SU-DHL-6 (cell line): Measurements from ENCODE around the gene PDPN.

Experiments used
- H2AFZ ChIP-seq: fragments of 200-600 bp; sonication (generic); 2 replicates; pipeline ENCODE4 v1.6.1; 2014; ENCODE audit warnings: low read depth, mild to moderate bottlenecking, moderate library complexity, mixed read lengths, antibody characterized with exemption, low read length; ENCODE audit not compliant: severe bottlenecking
- H3F3A ChIP-seq: fragments of 200-600 bp; shearing (Covaris generic); 2 replicates; pipeline ENCODE4 v1.6.0; 2016; ENCODE audit warnings: antibody characterized with exemption, mild to moderate bottlenecking; ENCODE audit not compliant: insufficient read depth
- H3K27ac ChIP-seq: fragments of 200-600 bp; sonication (generic); 2 replicates; pipeline ENCODE4 v1.5.1; 2016; ENCODE audit warnings: low read depth, mild to moderate bottlenecking, low read length, moderate library complexity, mixed read lengths
- H3K27me3 ChIP-seq: fragments of 200-600 bp; sonication (generic), shearing (Covaris generic); 2 replicates; pipeline ENCODE4 v1.6.0; 2014; ENCODE audit warnings: mild to moderate bottlenecking, low read length
- H3K36me3 ChIP-seq: fragments of 200-600 bp; sonication (generic); 2 replicates; pipeline ENCODE4 v1.6.1; 2014; ENCODE audit warnings: mild to moderate bottlenecking, low read length, mixed read lengths
- H3K4me2 ChIP-seq: fragments of 300-600, 200-600 bp; shearing (Covaris generic), sonication (generic); 2 replicates; pipeline ENCODE4 v1.6.0; 2014; ENCODE audit warnings: low read length, low read depth, mild to moderate bottlenecking; ENCODE audit not compliant: poor library complexity, severe bottlenecking
- H3K4me3 ChIP-seq: fragments of 200-600 bp; sonication (generic); 2 replicates; pipeline ENCODE4 v1.5.1; 2014; ENCODE audit warnings: antibody characterized with exemption, low read length, mild to moderate bottlenecking, mixed read lengths; ENCODE audit not compliant: insufficient read depth, poor library complexity, severe bottlenecking
- H3K79me2 ChIP-seq: fragments of 200-600 bp; sonication (generic); 2 replicates; pipeline ENCODE4 v1.6.1; 2014; ENCODE audit warnings: mild to moderate bottlenecking, low read length, moderate library complexity; ENCODE audit not compliant: insufficient read depth
- H3K9ac ChIP-seq: fragments of 200-600 bp; sonication (generic); 2 replicates; pipeline ENCODE4 v1.7.0; 2014; ENCODE audit warnings: mild to moderate bottlenecking, low read length
- H3K9me2 ChIP-seq: fragments of 200-600 bp; sonication (generic); replicated peaks from 2 replicates; pipeline ENCODE4 v1.6.1; 2014; ENCODE audit warnings: low read length; ENCODE audit not compliant: insufficient read depth
- H3K9me3 ChIP-seq: fragments of 200-600 bp; sonication (generic); 2 replicates; pipeline ENCODE4 v1.6.1; 2014; ENCODE audit warnings: low read length, mixed read lengths; ENCODE audit not compliant: insufficient read depth
- H4K20me1 ChIP-seq: fragments of 200-600 bp; sonication (generic); 2 replicates; pipeline ENCODE4 v1.6.1; 2014; ENCODE audit warnings: low read depth, mild to moderate bottlenecking, antibody characterized with exemption, low read length, moderate library complexity, mixed read lengths
- CTCF ChIP-seq: fragments of 200-600 bp; sonication (generic); IDR thresholded peaks from one replicate; pipeline ENCODE4 v1.5.1; 2017; ENCODE audit warnings: antibody characterized with exemption, mild to moderate bottlenecking, low read length, moderate library complexity; ENCODE audit not compliant: insufficient read depth, poor library complexity, severe bottlenecking
- EZH2phosphoT487 ChIP-seq: fragments of 200-600 bp; sonication (generic), shearing (Covaris generic); conservative IDR thresholded peaks from 2 replicates; pipeline ENCODE4 v1.6.1; 2018; ENCODE audit warnings: mild to moderate bottlenecking, antibody characterized with exemption, low read length, moderate library complexity, mixed read lengths

Gene PDPN

GRCh38 chr1:13583595-13583965 lies at the start of gene PDPN:
TSS of gene PDPN (plus strand) at chr1:13583832. CDS start at chr1:13584034, 202 bp downstream.
- no peaks in the 10 kb centered on the region for H3K9me3 ChIP-seq
- H3K9me2 ChIP-seq: no peaks in the 10 kb centered on the region
- H3K4me2 ChIP-seq: no peak within 1 kb of the TSS
- no peak for TF ChIP-seq EZH2phosphoT487
- TF ChIP-seq CTCF: no peak
- no peak within 1 kb of the TSS for H2AFZ ChIP-seq
- no peaks in the 10 kb centered on the region for H3K27me3 ChIP-seq
- no peak within 1 kb of the TSS for H3K27ac ChIP-seq
- H3F3A ChIP-seq: no peaks in the 10 kb centered on the region
- H3K9ac ChIP-seq: no peak within 1 kb of the TSS
- H3K79me2 ChIP-seq: no peaks in the 10 kb centered on the region
- H4K20me1 ChIP-seq: no peaks in the 10 kb centered on the region
- H3K4me3 ChIP-seq: no peak within 1 kb of the TSS
- H3K36me3 ChIP-seq: no peaks in the 10 kb centered on the region

- no peak overlapping the region for H3K4me3 ChIP-seq
- H3K4me2 ChIP-seq: no peak overlapping the region
- no peaks in the 10 kb centered on the region for H3K9me2 ChIP-seq
- H3K27me3 ChIP-seq: no peaks in the 10 kb centered on the region
- H3F3A ChIP-seq: no peaks in the 10 kb centered on the region
- TF ChIP-seq CTCF: no peak
- TF ChIP-seq EZH2phosphoT487: no peak
- no peak overlapping the region for H2AFZ ChIP-seq
- no peaks in the 10 kb centered on the region for H3K9me3 ChIP-seq
- no peaks in the 10 kb centered on the region for H4K20me1 ChIP-seq
- no peaks in the 10 kb centered on the region for H3K36me3 ChIP-seq
- no peaks in the 10 kb centered on the region for H3K79me2 ChIP-seq
- no peak overlapping the region for H3K9ac ChIP-seq
- H3K27ac ChIP-seq: no peak overlapping the region
Observed at GRCh38 chr1:13535227-13535626, 48.4 kb upstream of the PDPN start.

DNA sequence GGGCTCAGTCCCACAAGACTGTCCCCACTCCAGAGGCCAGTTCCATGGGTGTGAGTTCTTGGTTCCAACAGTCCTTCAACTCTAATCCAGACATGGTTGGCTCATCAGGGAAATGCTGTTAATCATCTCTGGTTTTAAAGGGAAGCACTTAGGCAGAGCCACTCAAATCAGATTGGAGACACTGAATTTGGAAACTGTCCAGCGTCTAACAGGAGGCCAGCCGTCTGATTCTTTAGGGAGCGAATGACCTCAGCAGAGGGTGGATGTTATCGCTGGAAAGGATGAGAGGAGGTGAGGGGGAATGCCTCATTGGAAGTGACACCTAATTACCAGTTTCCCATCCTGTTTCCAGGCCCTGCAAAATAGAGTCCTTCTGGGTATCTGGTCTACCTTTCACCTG lies 47.1 kb upstream of the PDPN start:
- Histone ChIP-seq H3K4me2 (no peak overlapping the region), H4K20me1 (no peaks in the 10 kb centered on the region), H3K79me2 (no peaks in the 10 kb centered on the region), H3K27ac (no peak overlapping the region), H3F3A (no peaks in the 10 kb centered on the region), H2AFZ (no peak overlapping the region), H3K4me3 (no peak overlapping the region), H3K27me3 (no peaks in the 10 kb centered on the region), H3K9ac (no peak overlapping the region), H3K9me2 (no peaks in the 10 kb centered on the region), H3K36me3 (no peaks in the 10 kb centered on the region), H3K9me3 (no peaks in the 10 kb centered on the region)
- TF ChIP-seq EZH2phosphoT487 (no peak), CTCF (no peak)
